ENCODE measurements around the gene FAM47C.

DNA sequence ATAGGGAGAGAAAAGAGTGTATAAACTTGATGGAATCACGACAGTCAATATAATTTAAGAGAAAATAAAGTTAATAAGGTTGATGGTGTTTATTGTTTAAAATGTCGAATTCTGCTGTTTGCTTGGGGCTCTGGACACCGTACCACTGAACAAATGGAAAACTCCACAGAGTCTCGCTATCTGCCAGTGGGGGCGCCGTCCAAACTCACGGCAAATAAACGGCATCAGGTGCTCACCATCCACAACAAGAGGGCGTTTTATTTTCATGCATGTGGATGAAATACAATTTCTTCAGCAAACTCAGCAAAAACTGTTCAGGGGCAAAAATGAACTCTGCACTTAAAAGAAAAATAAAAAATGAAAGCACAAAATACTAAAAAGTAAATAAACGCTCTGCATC is 46.6 kb upstream of the FAM47C start:
- TF ChIP-seq CTCF (IDR thresholded peaks at IDR 0.05; ENCODE audit: insufficient read depth, low read length) = no peak
- no peak for TF ChIP-seq POLR2AphosphoS5 (IDR thresholded peaks at IDR 0.05; ENCODE audit: low read depth)

Data from HL-60 (cell line).